A673 (cell line): ENCODE measurements around the gene QRICH2. TPM values are rescaled to one million over a fixed set of nuclear protein-coding genes. Genes with fewer than 3 reads are reported as not detected.
"Not testable (repeated sequence)": the region's sequence is repeated elsewhere in the genome, so short reads cannot be mapped to it uniquely, and the experiment has no call there.

Experiments used
- BruUV-seq: library from RNA; stranded (reverse); fragments of 400-500 nt; replicated peaks from 2 replicates; lab custom pipeline; 2021; lab: Mats Ljungman, UMichigan
- CTCF ChIA-PET: fragments of 300-600 bp; sonication (Branson Sonifier 250); formaldehyde crosslinking; loops from one replicate; lab custom pipeline; 2022; ENCODE audit warnings: antibody characterized with exemption; lab: Charles Lee
- POLR2A ChIA-PET: fragments of 300-600 bp; sonication (Branson Sonifier 250); formaldehyde crosslinking; loops from one replicate; lab custom pipeline; 2022; ENCODE audit warnings: antibody characterized with exemption; ENCODE audit not compliant: low non-redundant PET; lab: Charles Lee
- DNase-seq: peaks from one replicate; pipeline ENCODE4 v3.0.0-alpha.2; 2015; ENCODE audit warnings: low spot score
- H3K27ac ChIP-seq: fragments of 200-600 bp; sonication (generic); 2 replicates; pipeline ENCODE4 v1.5.1; 2016; ENCODE audit warnings: mixed run types, low read depth, mild to moderate bottlenecking, mixed read lengths, antibody characterized with exemption, low read length; ENCODE audit not compliant: poor library complexity, severe bottlenecking
- H3K27me3 ChIP-seq: fragments of 200-600 bp; sonication (generic); replicated peaks from 2 replicates; pipeline ENCODE4 v1.6.1; 2017; ENCODE audit warnings: mixed run types, low read depth, mild to moderate bottlenecking, mixed read lengths, antibody characterized with exemption, low read length; ENCODE audit not compliant: insufficient read depth, poor library complexity
- H3K36me3 ChIP-seq: fragments of 200-600 bp; sonication (generic); 2 replicates; pipeline ENCODE4 v1.6.1; 2016; ENCODE audit warnings: mixed run types, mild to moderate bottlenecking, mixed read lengths, antibody characterized with exemption, low read length; ENCODE audit not compliant: insufficient read depth, poor library complexity, severe bottlenecking
- H3K4me1 ChIP-seq: fragments of 200-600 bp; sonication (generic); 2 replicates; pipeline ENCODE4 v1.6.1; 2017; ENCODE audit warnings: mixed run types, mild to moderate bottlenecking, mixed read lengths, antibody characterized with exemption, low read length; ENCODE audit not compliant: insufficient read depth, poor library complexity, severe bottlenecking
- H3K4me3 ChIP-seq: fragments of 200-600 bp; sonication (generic); 2 replicates; pipeline ENCODE4 v1.5.1; 2016; ENCODE audit warnings: low read depth, mixed run types, mild to moderate bottlenecking, mixed read lengths, low read length; ENCODE audit not compliant: poor library complexity, severe bottlenecking
- H3K9me3 ChIP-seq: fragments of 200-600 bp; sonication (generic); 2 replicates; pipeline ENCODE4 v1.6.1; 2016; ENCODE audit warnings: mixed run types, low read depth, mild to moderate bottlenecking, mixed read lengths, antibody characterized with exemption, low read length; ENCODE audit not compliant: poor library complexity, severe bottlenecking
- EZH2 ChIP-seq: fragments of 200-600 bp; sonication (generic); IDR thresholded peaks from 2 replicates; pipeline ENCODE4 v1.6.1; 2017; ENCODE audit warnings: borderline replicate concordance, low read depth, mild to moderate bottlenecking, mixed read lengths, antibody characterized with exemption, low read length; ENCODE audit not compliant: poor library complexity, severe bottlenecking
- intact Hi-C: fragments of 100-400 bp; cut with micrococcal nuclease; formaldehyde crosslinking; loops from one replicate; pipeline ENCODE4 v1.10.0; 2022; ENCODE audit not compliant: unreplicated experiment
- total RNA-seq: library from RNA; stranded (reverse); gene quantifications from 2 replicates; pipeline ENCODE4 v1.2.3, GENCODE V29; 2021
- TF ChIP-seq, protein P1 (sequence below): fragments of 300-800, 200-600 bp; sonication (generic); conservative IDR thresholded peaks from 2 replicates; pipeline ENCODE4 v1.5.1; 2017; ENCODE audit warnings: low read depth, mild to moderate bottlenecking, antibody characterized with exemption, low read length, moderate library complexity, mixed read lengths

QRICH2 gene
- total RNA-seq, 1 experiment from 2014 or later: 4.3 TPM

- H3K9me3 ChIP-seq: no peaks in the 10 kb centered on the region
- peak overlapping the region; percentile 44 for H3K27ac ChIP-seq
- peaks cover 10% of the 10 kb centered on the region for H3K36me3 ChIP-seq
- CTCF ChIA-PET: interaction anchor here (0.6 to 1.0 kb wide), 3 partner anchors 86 to 269 kb away, joined by 3 to 7 read pairs (median 3); no protein-coding TSS in a partner anchor
- H3K4me1 ChIP-seq: peaks cover 31% of the 10 kb centered on the region
- no peak for TF ChIP-seq EZH2
- TF ChIP-seq, protein P1, sequence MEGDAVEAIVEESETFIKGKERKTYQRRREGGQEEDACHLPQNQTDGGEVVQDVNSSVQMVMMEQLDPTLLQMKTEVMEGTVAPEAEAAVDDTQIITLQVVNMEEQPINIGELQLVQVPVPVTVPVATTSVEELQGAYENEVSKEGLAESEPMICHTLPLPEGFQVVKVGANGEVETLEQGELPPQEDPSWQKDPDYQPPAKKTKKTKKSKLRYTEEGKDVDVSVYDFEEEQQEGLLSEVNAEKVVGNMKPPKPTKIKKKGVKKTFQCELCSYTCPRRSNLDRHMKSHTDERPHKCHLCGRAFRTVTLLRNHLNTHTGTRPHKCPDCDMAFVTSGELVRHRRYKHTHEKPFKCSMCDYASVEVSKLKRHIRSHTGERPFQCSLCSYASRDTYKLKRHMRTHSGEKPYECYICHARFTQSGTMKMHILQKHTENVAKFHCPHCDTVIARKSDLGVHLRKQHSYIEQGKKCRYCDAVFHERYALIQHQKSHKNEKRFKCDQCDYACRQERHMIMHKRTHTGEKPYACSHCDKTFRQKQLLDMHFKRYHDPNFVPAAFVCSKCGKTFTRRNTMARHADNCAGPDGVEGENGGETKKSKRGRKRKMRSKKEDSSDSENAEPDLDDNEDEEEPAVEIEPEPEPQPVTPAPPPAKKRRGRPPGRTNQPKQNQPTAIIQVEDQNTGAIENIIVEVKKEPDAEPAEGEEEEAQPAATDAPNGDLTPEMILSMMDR: no peak
- no peak overlapping the region for H3K4me3 ChIP-seq
- DNase-seq: peak; percentile 75
- no peaks in the 10 kb centered on the region for H3K27me3 ChIP-seq
- TSS peak; percentile 84 for BruUV-seq
- POLR2A ChIA-PET: interaction anchor here (0.7 kb wide), 1 partner anchor 363 kb away, joined by 3 read pairs; the partner anchor contains the start of gene MRPL38
- intact Hi-C loops: no loop called here
These were observed 39.9 kb downstream of the QRICH2 start for GRCh38 chr17:76268015-76268749.

GRCh38 chr17:76267581-76268001, 40.5 kb downstream of the QRICH2 start:
- TSS peak; percentile 38 for BruUV-seq
- intact Hi-C loops, H3K36me3 ChIP-seq, H3K4me3 ChIP-seq, DNase-seq, H3K27me3 ChIP-seq, H3K9me3 ChIP-seq, POLR2A ChIA-PET: not testable (repeated sequence)
- Histone ChIP-seq H3K27ac (peak overlapping the region; percentile 44), H3K4me1 (peaks cover 31% of the 10 kb centered on the region)
- CTCF ChIA-PET: interaction anchor here (1.0 kb wide), 1 partner anchor 86 kb away, joined by 3 read pairs; no protein-coding TSS in a partner anchor

- H3K4me3 ChIP-seq: peak overlapping the region; percentile 99
- intact Hi-C loops: no loop called here
- no TSS peak for BruUV-seq
These were observed 41.0 kb downstream of the QRICH2 start for GRCh38 chr17:76267051-76267576.

More at GRCh38 chr17:76267051-76267576, 41.0 kb downstream of the QRICH2 start:
- H3K36me3 ChIP-seq: peaks cover 10% of the 10 kb centered on the region
- DNase-seq: no peak
- CTCF ChIA-PET: interaction anchor here (1.2 kb wide), 1 partner anchor 12 kb away, joined by 4 read pairs; no protein-coding TSS in a partner anchor
- TF ChIP-seq EZH2: no peak
- TF ChIP-seq, protein P1: no peak
- no peaks in the 10 kb centered on the region for H3K9me3 ChIP-seq
- no peaks in the 10 kb centered on the region for H3K27me3 ChIP-seq
- peaks cover 31% of the 10 kb centered on the region for H3K4me1 ChIP-seq
- POLR2A ChIA-PET: interaction anchor here (0.7 kb wide), 1 partner anchor 28 kb away, joined by 3 read pairs; no protein-coding TSS in a partner anchor
- peak overlapping the region; percentile 64 for H3K27ac ChIP-seq
